Lower leg skin (tissue), 3 donors: ENCODE data around the gene REG1A.

Source experiments
- POLR2A ChIP-seq, 2 donors: fragments of 450-650 bp; IDR thresholded peaks; one replicate each; pipeline ENCODE4 v1.6.1; 2016 to 2017; ENCODE audit warnings: antibody characterized with exemption in 2 of 2, mild to moderate bottlenecking in 1 of 2, moderate library complexity in 1 of 2
- TF ChIP-seq, protein P1 (sequence below), 3 donors: fragments of 450-650 bp; IDR thresholded peaks; one replicate each; pipeline ENCODE4 v1.5.1; 2016; ENCODE audit warnings: antibody characterized with exemption in 3 of 3, mild to moderate bottlenecking in 3 of 3, moderate library complexity in 2 of 3

DNA sequence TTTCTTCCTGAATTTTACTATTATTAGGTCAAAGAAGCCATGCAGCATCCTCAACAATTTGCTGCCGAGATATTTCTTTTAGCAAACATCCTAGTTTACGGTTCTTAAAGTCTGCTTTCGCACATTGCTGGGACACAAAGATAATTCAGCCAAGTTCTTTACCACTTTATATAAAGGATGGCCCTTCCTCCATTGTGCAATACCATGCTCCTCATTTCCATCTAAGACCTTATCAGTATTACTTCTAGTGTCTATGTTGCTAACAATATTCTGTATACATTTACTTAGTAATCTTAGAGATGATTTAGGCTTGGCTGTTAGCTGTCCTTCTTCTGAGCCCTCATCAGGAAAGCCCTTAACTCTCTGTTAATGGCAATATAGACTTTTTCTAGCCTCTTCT, 8.0 kb upstream of the REG1A start:
- no peak for TF ChIP-seq POLR2A (IDR thresholded peaks at IDR 0.05)
- TF ChIP-seq, protein P1, sequence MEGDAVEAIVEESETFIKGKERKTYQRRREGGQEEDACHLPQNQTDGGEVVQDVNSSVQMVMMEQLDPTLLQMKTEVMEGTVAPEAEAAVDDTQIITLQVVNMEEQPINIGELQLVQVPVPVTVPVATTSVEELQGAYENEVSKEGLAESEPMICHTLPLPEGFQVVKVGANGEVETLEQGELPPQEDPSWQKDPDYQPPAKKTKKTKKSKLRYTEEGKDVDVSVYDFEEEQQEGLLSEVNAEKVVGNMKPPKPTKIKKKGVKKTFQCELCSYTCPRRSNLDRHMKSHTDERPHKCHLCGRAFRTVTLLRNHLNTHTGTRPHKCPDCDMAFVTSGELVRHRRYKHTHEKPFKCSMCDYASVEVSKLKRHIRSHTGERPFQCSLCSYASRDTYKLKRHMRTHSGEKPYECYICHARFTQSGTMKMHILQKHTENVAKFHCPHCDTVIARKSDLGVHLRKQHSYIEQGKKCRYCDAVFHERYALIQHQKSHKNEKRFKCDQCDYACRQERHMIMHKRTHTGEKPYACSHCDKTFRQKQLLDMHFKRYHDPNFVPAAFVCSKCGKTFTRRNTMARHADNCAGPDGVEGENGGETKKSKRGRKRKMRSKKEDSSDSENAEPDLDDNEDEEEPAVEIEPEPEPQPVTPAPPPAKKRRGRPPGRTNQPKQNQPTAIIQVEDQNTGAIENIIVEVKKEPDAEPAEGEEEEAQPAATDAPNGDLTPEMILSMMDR (IDR thresholded peaks at IDR 0.05) = no peak
